Measurements from ENCODE around the gene PTX4. TPM values are rescaled to one million over a fixed set of nuclear protein-coding genes. Genes with fewer than 3 reads are reported as not detected.

Gene PTX4
- total and polyA plus RNA-seq, 4 donors: 0.08 to 0.61 TPM; not detected in 2

DNA sequence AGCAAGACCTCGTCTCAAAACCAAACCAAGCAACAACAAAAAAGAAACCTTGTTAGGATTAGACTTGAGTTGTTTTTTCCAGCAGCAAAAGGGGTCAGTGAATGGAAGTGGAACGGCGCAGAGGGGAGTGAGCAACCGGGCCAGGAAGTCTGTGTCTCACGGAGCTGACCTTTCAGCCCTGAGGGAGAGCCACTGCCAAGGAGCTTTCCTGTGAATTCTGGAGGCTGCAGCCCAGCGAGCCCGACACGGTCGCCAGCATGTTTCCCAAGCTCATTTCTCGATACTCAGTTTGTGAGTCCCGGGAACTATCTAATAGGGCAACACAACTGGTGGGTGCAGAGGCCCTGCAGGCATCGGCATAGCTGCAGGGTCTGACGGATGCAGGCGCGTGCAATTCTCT lies 24.0 kb upstream of the PTX4 start:
- Histone ChIP-seq H3K9me3 (ENCODE audit: control insufficient read depth in 4 of 4, low read length in 3 of 4) (peaks cover 0 to 3% (median 0%) of the 10 kb centered on the region in 4 donors), H3K9ac (ENCODE audit: low read depth in 1 of 2, low read length in 2 of 2) (no peak overlapping the region), H3K4me1 (ENCODE audit: control insufficient read depth in 4 of 4, insufficient read depth in 4 of 4, low read length in 3 of 4) (peaks cover 0 to 4% (median under 1%) of the 10 kb centered on the region in 4 donors), H3K27me3 (ENCODE audit: control insufficient read depth in 4 of 4, insufficient read depth in 4 of 4, low read length in 3 of 4) (no peaks in the 10 kb centered on the region), H3K4me3 (ENCODE audit: low read depth in 1 of 3, low read length in 3 of 3) (no peak overlapping the region), H3K27ac (ENCODE audit: low read depth in 1 of 2, low read length in 2 of 2) (peak overlapping the region in 1 of 2 donors; percentile 54), H3K36me3 (ENCODE audit: control insufficient read depth in 4 of 4, insufficient read depth in 3 of 4, low read depth in 1 of 4, low read length in 3 of 4) (peaks cover 0 to 10% (median 3%) of the 10 kb centered on the region in 4 donors)
- DNase-seq (ENCODE audit: low spot score): no peak
- 83% methylated on average over 15 of the region's 15 CpGs for WGBS
- peak; percentile 88 for TF ChIP-seq NR2F2 (IDR thresholded peaks at IDR 0.05)
- TF ChIP-seq YY1 (IDR thresholded peaks at IDR 0.05): no peak

DNA sequence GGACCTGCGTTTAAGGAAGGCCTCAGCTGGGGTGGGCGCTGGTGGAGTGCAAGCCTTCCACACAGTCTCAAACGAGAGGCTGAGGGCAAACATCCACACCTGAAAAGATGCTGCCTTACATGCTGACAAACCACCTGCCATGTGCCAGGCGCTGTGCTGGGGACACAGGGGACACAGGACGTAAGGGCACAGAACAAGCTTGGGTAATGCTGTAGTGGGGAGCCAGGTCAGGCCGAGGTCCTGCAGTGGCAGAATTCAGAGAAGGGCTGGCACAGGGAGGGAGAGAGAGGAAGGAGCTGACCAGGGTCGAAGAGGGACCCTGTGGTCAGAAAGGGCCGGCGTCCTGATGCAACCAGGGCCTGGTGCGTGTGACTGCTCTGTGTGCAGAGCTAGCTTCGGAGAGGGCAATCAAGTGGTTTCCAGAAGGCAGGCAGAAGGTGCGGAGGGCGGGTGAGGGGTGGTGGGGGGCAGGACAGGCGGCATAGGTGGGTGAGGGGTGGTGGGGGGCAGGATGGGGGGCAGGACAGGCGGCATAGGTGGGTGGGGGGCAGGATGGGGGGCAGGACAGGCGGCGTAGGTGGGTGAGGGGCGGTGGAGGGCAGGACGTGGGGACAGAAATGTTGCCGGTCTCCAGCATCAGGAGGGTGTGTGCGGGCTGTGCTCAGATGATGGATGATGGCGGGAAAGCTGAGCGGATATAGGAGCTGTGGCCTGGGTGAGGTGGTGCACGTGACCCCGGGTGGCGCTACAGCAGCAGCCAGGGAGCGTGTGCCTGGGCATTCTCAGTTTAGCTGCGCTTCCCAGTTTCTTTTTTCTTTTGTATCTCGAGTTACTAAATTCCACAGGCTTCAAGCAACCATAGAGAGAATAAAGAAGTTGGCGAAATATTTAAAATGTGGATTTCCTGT lies 23.2 kb upstream of the PTX4 start:
- H3K4me3 ChIP-seq (ENCODE audit: low read depth in 1 of 3, low read length in 3 of 3): no peak overlapping the region
- H3K9me3 ChIP-seq (ENCODE audit: control insufficient read depth in 4 of 4, low read length in 3 of 4): peaks cover 0 to 3% (median 0%) of the 10 kb centered on the region in 4 donors
- peaks cover 0 to 15% (median 3%) of the 10 kb centered on the region in 4 donors for H3K36me3 ChIP-seq (ENCODE audit: control insufficient read depth in 4 of 4, insufficient read depth in 3 of 4, low read depth in 1 of 4, low read length in 3 of 4)
- H3K27ac ChIP-seq (ENCODE audit: low read depth in 1 of 2, low read length in 2 of 2): peak overlapping the region in 1 of 2 donors; percentile 54
- H3K9ac ChIP-seq (ENCODE audit: low read depth in 1 of 2, low read length in 2 of 2): no peak overlapping the region
- peaks cover 0 to 4% (median under 1%) of the 10 kb centered on the region in 4 donors for H3K4me1 ChIP-seq (ENCODE audit: control insufficient read depth in 4 of 4, insufficient read depth in 4 of 4, low read length in 3 of 4)
- TF ChIP-seq EGR1 (IDR thresholded peaks at IDR 0.05; ENCODE audit: low read depth in 2 of 2): no peak
- TF ChIP-seq, protein P1, sequence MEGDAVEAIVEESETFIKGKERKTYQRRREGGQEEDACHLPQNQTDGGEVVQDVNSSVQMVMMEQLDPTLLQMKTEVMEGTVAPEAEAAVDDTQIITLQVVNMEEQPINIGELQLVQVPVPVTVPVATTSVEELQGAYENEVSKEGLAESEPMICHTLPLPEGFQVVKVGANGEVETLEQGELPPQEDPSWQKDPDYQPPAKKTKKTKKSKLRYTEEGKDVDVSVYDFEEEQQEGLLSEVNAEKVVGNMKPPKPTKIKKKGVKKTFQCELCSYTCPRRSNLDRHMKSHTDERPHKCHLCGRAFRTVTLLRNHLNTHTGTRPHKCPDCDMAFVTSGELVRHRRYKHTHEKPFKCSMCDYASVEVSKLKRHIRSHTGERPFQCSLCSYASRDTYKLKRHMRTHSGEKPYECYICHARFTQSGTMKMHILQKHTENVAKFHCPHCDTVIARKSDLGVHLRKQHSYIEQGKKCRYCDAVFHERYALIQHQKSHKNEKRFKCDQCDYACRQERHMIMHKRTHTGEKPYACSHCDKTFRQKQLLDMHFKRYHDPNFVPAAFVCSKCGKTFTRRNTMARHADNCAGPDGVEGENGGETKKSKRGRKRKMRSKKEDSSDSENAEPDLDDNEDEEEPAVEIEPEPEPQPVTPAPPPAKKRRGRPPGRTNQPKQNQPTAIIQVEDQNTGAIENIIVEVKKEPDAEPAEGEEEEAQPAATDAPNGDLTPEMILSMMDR (IDR thresholded peaks at IDR 0.05; ENCODE audit: low read depth, low read length, missing input control): no peak
- TF ChIP-seq RAD21 (IDR thresholded peaks at IDR 0.05): no peak
- TF ChIP-seq, protein P2, sequence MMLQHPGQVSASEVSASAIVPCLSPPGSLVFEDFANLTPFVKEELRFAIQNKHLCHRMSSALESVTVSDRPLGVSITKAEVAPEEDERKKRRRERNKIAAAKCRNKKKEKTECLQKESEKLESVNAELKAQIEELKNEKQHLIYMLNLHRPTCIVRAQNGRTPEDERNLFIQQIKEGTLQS (IDR thresholded peaks at IDR 0.05): no peak
- no peak for TF ChIP-seq NR2F2 (IDR thresholded peaks at IDR 0.05)
- TF ChIP-seq FOXA2 (IDR thresholded peaks at IDR 0.05): no peak
- TF ChIP-seq YY1 (IDR thresholded peaks at IDR 0.05): no peak
- no peak for TF ChIP-seq TAF1 (conservative IDR thresholded peaks at IDR 0.05)
- TF ChIP-seq, protein P3, sequence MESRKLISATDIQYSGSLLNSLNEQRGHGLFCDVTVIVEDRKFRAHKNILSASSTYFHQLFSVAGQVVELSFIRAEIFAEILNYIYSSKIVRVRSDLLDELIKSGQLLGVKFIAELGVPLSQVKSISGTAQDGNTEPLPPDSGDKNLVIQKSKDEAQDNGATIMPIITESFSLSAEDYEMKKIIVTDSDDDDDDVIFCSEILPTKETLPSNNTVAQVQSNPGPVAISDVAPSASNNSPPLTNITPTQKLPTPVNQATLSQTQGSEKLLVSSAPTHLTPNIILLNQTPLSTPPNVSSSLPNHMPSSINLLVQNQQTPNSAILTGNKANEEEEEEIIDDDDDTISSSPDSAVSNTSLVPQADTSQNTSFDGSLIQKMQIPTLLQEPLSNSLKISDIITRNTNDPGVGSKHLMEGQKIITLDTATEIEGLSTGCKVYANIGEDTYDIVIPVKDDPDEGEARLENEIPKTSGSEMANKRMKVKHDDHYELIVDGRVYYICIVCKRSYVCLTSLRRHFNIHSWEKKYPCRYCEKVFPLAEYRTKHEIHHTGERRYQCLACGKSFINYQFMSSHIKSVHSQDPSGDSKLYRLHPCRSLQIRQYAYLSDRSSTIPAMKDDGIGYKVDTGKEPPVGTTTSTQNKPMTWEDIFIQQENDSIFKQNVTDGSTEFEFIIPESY (IDR thresholded peaks at IDR 0.05): no peak
- no peak for TF ChIP-seq RXRA (IDR thresholded peaks at IDR 0.05)
- H3K27me3 ChIP-seq (ENCODE audit: control insufficient read depth in 4 of 4, insufficient read depth in 4 of 4, low read length in 3 of 4): no peaks in the 10 kb centered on the region
- DNase-seq (ENCODE audit: low spot score): no peak
- 84% methylated on average over 30 of the region's 30 CpGs for WGBS

DNA sequence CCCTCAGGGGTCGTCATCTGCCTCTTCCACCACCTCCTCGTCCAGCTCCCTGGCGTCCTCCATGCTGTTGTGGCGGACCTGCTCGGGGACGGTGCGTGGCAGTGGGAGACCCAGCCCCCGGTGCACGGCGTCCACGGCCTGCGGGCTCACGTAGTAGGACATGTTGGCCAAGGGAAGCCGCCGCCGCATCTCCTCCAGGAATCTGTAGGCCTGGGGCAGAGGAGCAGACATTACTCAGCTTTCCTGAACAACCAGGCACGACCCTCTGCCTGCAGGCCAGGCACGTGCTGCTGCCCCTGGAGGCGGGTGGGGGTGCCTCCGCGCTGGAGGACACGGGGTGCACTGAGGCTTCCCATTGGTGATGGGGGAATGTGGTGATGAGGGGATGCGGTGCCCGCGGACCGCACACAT lies 22.2 kb upstream of the PTX4 start:
- TF ChIP-seq NR2F2 (IDR thresholded peaks at IDR 0.05): no peak
- no peak for TF ChIP-seq GABPA (IDR thresholded peaks at IDR 0.05 in 1 of 2, conservative IDR thresholded peaks at IDR 0.05 in 1 of 2)
- TF ChIP-seq RXRA (IDR thresholded peaks at IDR 0.05): no peak
- TF ChIP-seq YY1 (IDR thresholded peaks at IDR 0.05): no peak
- TF ChIP-seq HNF4A (conservative IDR thresholded peaks at IDR 0.05): no peak
- TF ChIP-seq SP1 (IDR thresholded peaks at IDR 0.05): no peak
- TF ChIP-seq, protein P2 (IDR thresholded peaks at IDR 0.05): no peak
- TF ChIP-seq, protein P3 (IDR thresholded peaks at IDR 0.05): no peak
- TF ChIP-seq FOXA2 (IDR thresholded peaks at IDR 0.05): no peak
- 94% methylated on average over 26 of the region's 26 CpGs for WGBS
- H3K4me3 ChIP-seq (ENCODE audit: low read depth in 1 of 3, low read length in 3 of 3): no peak overlapping the region
- H3K27me3 ChIP-seq (ENCODE audit: control insufficient read depth in 4 of 4, insufficient read depth in 4 of 4, low read length in 3 of 4): no peaks in the 10 kb centered on the region
- H3K27ac ChIP-seq (ENCODE audit: low read depth in 1 of 2, low read length in 2 of 2): no peak overlapping the region
- peaks cover 0 to 20% (median 3%) of the 10 kb centered on the region in 4 donors for H3K36me3 ChIP-seq (ENCODE audit: control insufficient read depth in 4 of 4, insufficient read depth in 3 of 4, low read depth in 1 of 4, low read length in 3 of 4)
- H3K4me1 ChIP-seq (ENCODE audit: control insufficient read depth in 4 of 4, insufficient read depth in 4 of 4, low read length in 3 of 4): peaks cover 0 to 4% (median under 1%) of the 10 kb centered on the region in 4 donors
- peaks cover 0 to 3% (median 0%) of the 10 kb centered on the region in 4 donors for H3K9me3 ChIP-seq (ENCODE audit: control insufficient read depth in 4 of 4, low read length in 3 of 4)
- no peak for DNase-seq (ENCODE audit: low spot score)
- no peak overlapping the region for H3K9ac ChIP-seq (ENCODE audit: low read depth in 1 of 2, low read length in 2 of 2)

Measured in liver (tissue), 9 donors.